K562 (cell line): ENCODE results near the gene CASTOR1. TPM values are rescaled to one million over a fixed set of nuclear protein-coding genes. Genes with fewer than 3 reads are reported as not detected.

Experiments used
- ATAC-seq: fragments of 200-7000 bp; cut with Tn5 transposase; 3 replicates; pipeline ENCODE4 v1.9.1; 2020; ENCODE audit warnings: moderate library complexity
- BruUV-seq: library from RNA; stranded (reverse); fragments of 400-500 nt; replicated peaks from 2 replicates; lab custom pipeline; 2021; lab: Mats Ljungman, UMichigan
- CTCF ChIA-PET: fragments of 300-600 bp; formaldehyde crosslinking; extraction: SDS; loops from one replicate; lab custom pipeline; 2021; ENCODE audit warnings: low intra/inter-chr PET ratio; lab: Yijun Ruan, JAX
- POLR2A ChIA-PET: fragments of 300-600, 350-650 bp; sonication (Branson Sonifier 250); formaldehyde crosslinking; extraction: SDS; loops from one replicate; lab custom pipeline; 2021; ENCODE audit warnings: antibody characterized with exemption, inconsistent platforms; lab: Yijun Ruan, JAX
- DNase-seq, 4 experiments: peaks; one replicate each; pipeline versions ENCODE4 v3.0.0 to v3.0.0-alpha.2; 2011 to 2018; ENCODE audit warnings: low spot score in 3 of 4, mixed read lengths in 3 of 4; ENCODE audit errors: extremely low read depth in 1 of 4
- FAIRE-seq: peaks from 2 replicates; lab custom pipeline; 2011; peaks lifted over from hg19 to GRCh38; lab: Jason Lieb, UNC
- H2AFZ ChIP-seq: 2 replicates; pipeline ENCODE4 v1.6.0; 2011; ENCODE audit warnings: low read depth, low read length, control low read depth, inconsistent platforms
- H3K27ac ChIP-seq: fragments of 200-600 bp; 3 replicates; pipeline ENCODE4 v1.8.0; 2011; ENCODE audit warnings: low read depth, mild to moderate bottlenecking, control low read depth, inconsistent platforms, low read length, moderate library complexity, mixed read lengths; ENCODE audit errors: extremely low read depth
- H3K27me3 ChIP-seq, 2 experiments: fragments of 300-600 bp in 1 of 2; 2 replicates in 1 of 2; 3 replicates in 1 of 2; pipeline versions ENCODE4 v1.6.0 to v1.8.0; 2011; ENCODE audit warnings: inconsistent platforms in 2 of 2, low read length in 2 of 2, mild to moderate bottlenecking in 1 of 2, mixed read lengths in 1 of 2, moderate library complexity in 1 of 2; ENCODE audit not compliant: control insufficient read depth in 2 of 2, insufficient read depth in 2 of 2
- H3K36me3 ChIP-seq: fragments of 300-600 bp; 3 replicates; pipeline ENCODE4 v1.8.0; 2011; ENCODE audit warnings: mild to moderate bottlenecking, low read length, inconsistent platforms; ENCODE audit not compliant: control insufficient read depth, insufficient read depth
- H3K4me1 ChIP-seq, 2 experiments: fragments of 200-600 bp in 1 of 2; replicated peaks in 1 of 2; 2 replicates in 1 of 2; 3 replicates in 1 of 2; pipeline versions ENCODE4 v1.5.1 to v1.8.0; 2011; ENCODE audit warnings: inconsistent platforms in 2 of 2, low read length in 2 of 2, mild to moderate bottlenecking in 1 of 2, mixed read lengths in 1 of 2, moderate library complexity in 1 of 2; ENCODE audit not compliant: control insufficient read depth in 2 of 2, insufficient read depth in 2 of 2
- H3K4me2 ChIP-seq: 2 replicates; pipeline ENCODE4 v1.6.1; 2011; ENCODE audit warnings: low read length, control low read depth, inconsistent platforms, mixed read lengths; ENCODE audit not compliant: insufficient read depth
- H3K4me3 ChIP-seq: fragments of 200-600 bp; sonication (generic), shearing (Covaris generic); 2 replicates; pipeline ENCODE4 v1.5.1; 2016; ENCODE audit warnings: control low read depth, inconsistent platforms
- H3K79me2 ChIP-seq: fragments of 200-600 bp; 3 replicates; pipeline ENCODE4 v1.8.0; 2011; ENCODE audit warnings: low read length, inconsistent platforms; ENCODE audit not compliant: control insufficient read depth, insufficient read depth
- H3K9ac ChIP-seq, 2 experiments: 2 replicates each; pipeline versions ENCODE4 v1.6.0 to v1.6.1; 2011; ENCODE audit warnings: low read depth in 2 of 2, low read length in 2 of 2, control low read depth in 1 of 2, inconsistent platforms in 1 of 2, mild to moderate bottlenecking in 1 of 2, mixed read lengths in 1 of 2; ENCODE audit not compliant: insufficient read depth in 1 of 2
- H3K9me1 ChIP-seq: one replicate; pipeline ENCODE4 v1.6.0; 2011; ENCODE audit warnings: inconsistent platforms, mild to moderate bottlenecking, low read length, moderate library complexity; ENCODE audit not compliant: control insufficient read depth, insufficient read depth
- H3K9me3 ChIP-seq: replicated peaks from 2 replicates; pipeline ENCODE4 v1.5.1; 2011; ENCODE audit warnings: low read depth, low read length, inconsistent platforms; ENCODE audit not compliant: control insufficient read depth, insufficient read depth
- H4K20me1 ChIP-seq: replicated peaks from 2 replicates; pipeline ENCODE4 v1.6.1; 2011; ENCODE audit warnings: low read length, inconsistent platforms, mixed read lengths; ENCODE audit not compliant: control insufficient read depth, insufficient read depth
- CBFA2T2 ChIP-seq: fragments of 450-650 bp; conservative IDR thresholded peaks from 2 replicates; pipeline ENCODE4 v1.6.1; 2017; ENCODE audit warnings: mild to moderate bottlenecking
- CBFA2T3 ChIP-seq: fragments of 450-650 bp; IDR thresholded peaks from 2 replicates; pipeline ENCODE4 v1.6.1; 2017
- EZH2 ChIP-seq: IDR thresholded peaks from 2 replicates; pipeline ENCODE4 v1.6.1; 2012; ENCODE audit warnings: low read depth, mild to moderate bottlenecking, inconsistent platforms, low read length, borderline replicate concordance
- HEY1 ChIP-seq: fragments of 250-450 bp; sonication (Bioruptor Pico); IDR thresholded peaks from 2 replicates; pipeline ENCODE4 v1.5.0; 2020; ENCODE audit warnings: mild to moderate bottlenecking, moderate library complexity, borderline replicate concordance
- HNRNPLL ChIP-seq: fragments of 200-400 bp; formaldehyde crosslinking; IDR thresholded peaks from 2 replicates; pipeline ENCODE4 v1.6.1; 2017; ENCODE audit warnings: low read length, low read depth, mild to moderate bottlenecking; ENCODE audit not compliant: poor library complexity, severe bottlenecking
- MAZ ChIP-seq, 2 experiments: fragments of 450-650 bp in 1 of 2; sonication (generic) in 1 of 2; formaldehyde crosslinking; IDR thresholded peaks in 1 of 2; conservative IDR thresholded peaks in 1 of 2; 2 replicates each; pipeline versions ENCODE4 v1.4.0 to v1.5.0; 2020; ENCODE audit warnings: mild to moderate bottlenecking in 1 of 2, missing genetic modification reagents in 1 of 2
- MITF ChIP-seq: IDR thresholded peaks from 2 replicates; pipeline ENCODE4 v1.6.1; 2014; ENCODE audit warnings: antibody characterized with exemption
- SMC3 ChIP-seq: conservative IDR thresholded peaks from 2 replicates; pipeline ENCODE4 v1.6.1; 2011; ENCODE audit warnings: low read depth, low read length, improper control_type of control experiment; ENCODE audit not compliant: insufficient read depth
- TBP ChIP-seq: optimal IDR thresholded peaks from 2 replicates; pipeline ENCODE3; 2011; ENCODE audit warnings: low read depth, low read length, improper control_type of control experiment
- ZBTB7A ChIP-seq: IDR thresholded peaks from 2 replicates; pipeline ENCODE4 v1.6.1; 2011; ENCODE audit warnings: low read depth, mild to moderate bottlenecking, low read length, moderate library complexity, borderline replicate concordance; ENCODE audit not compliant: control insufficient read depth
- ZNF124 ChIP-seq: sonication (generic); formaldehyde crosslinking; IDR thresholded peaks from 2 replicates; pipeline ENCODE4 v1.8.1; 2022; ENCODE audit warnings: missing genetic modification reagents
- ZNF609 ChIP-seq: sonication (generic); formaldehyde crosslinking; IDR thresholded peaks from 2 replicates; pipeline ENCODE4 v1.8.1; 2023; ENCODE audit warnings: missing genetic modification reagents, mild to moderate bottlenecking, borderline replicate concordance
- ZNF75A ChIP-seq: fragments of 450-650 bp; formaldehyde crosslinking; IDR thresholded peaks from 2 replicates; pipeline ENCODE4 v1.4.0; 2020; ENCODE audit warnings: mild to moderate bottlenecking
- WGBS: fragments of 100-300 bp; shearing (Covaris generic); methylation state at CpG from one replicate; pipeline ENCODE4 v1.1.6; 2016; ENCODE audit warnings: low coverage, mixed read lengths; ENCODE audit not compliant: insufficient coverage; ENCODE audit errors: missing lambda C conversion rate; 5-methylcytosine and 5-hydroxymethylcytosine counted together
- in situ Hi-C: fragments of 300-500 bp; cut with MboI; formaldehyde crosslinking; loops from 4 replicates; pipeline ENCODE4 v1.15.0; 2018; ENCODE audit warnings: inconsistent platforms, mixed read lengths
- intact Hi-C: fragments of 100-400 bp; cut with micrococcal nuclease; formaldehyde crosslinking; loops from 2 replicates; pipeline ENCODE4 v1.14.2; 2022
- polyA plus RNA-seq, 8 experiments: library from polyadenylated mRNA; depleted of rRNA in 4 of 8; stranded (reverse) in 5 of 8; unstranded in 3 of 8; fragments of >200 nt; fragmentation: Nextera tagmentation in 2 of 8; fragmentation: Illumina TruSeq in 1 of 8; extraction: Ambion mirVana in 2 of 8; extraction: Trizol in 1 of 8; gene quantifications; 2 replicates each; pipeline versions ENCODE4 v1.2.1 to v1.2.3, GENCODE V29; 2011 to 2014; ENCODE audit warnings: inconsistent platforms in 1 of 8, missing spikeins in 1 of 8
- total RNA-seq, 7 experiments: library from RNA; depleted of rRNA in 6 of 7; stranded (reverse); fragments of >200 nt in 6 of 7; fragmentation: Illumina TruSeq in 2 of 7; extraction: Trizol in 2 of 7; gene quantifications; 2 replicates each; pipeline versions ENCODE4 v1.2.1 to v1.2.3, GENCODE V29; 2011 to 2021; ENCODE audit warnings: low replicate concordance in 1 of 7

Gene CASTOR1
- total and polyA plus RNA-seq, 9 of the 15 experiments (the other 6 are each of a cell fraction or from before 2014, with no cell fraction given) = 0.35 to 2.6 (median 1.1) TPM

GRCh38 chr22:30337461-30337778 is 48.1 kb upstream of the CASTOR1 start (continued):
- no peak for TF ChIP-seq EZH2
- no peak for TF ChIP-seq ZNF75A (CRISPR knock-in tag)
- no peak for TF ChIP-seq HEY1 (CRISPR knock-in tag)
- TF ChIP-seq CBFA2T2 = no peak

- H3K36me3 ChIP-seq = peaks cover 96% of the 10 kb centered on the region
- H3K27ac ChIP-seq = no peak overlapping the region
- H2AFZ ChIP-seq = no peak overlapping the region
- H4K20me1 ChIP-seq = no peaks in the 10 kb centered on the region
- 94% methylated on average over 2 of the region's 4 CpGs for WGBS
- peaks cover 0 to 5% of the 10 kb centered on the region in 2 experiments; a peak in 2 of 5 replicates for H3K4me1 ChIP-seq
- no peak overlapping the region for H3K9ac ChIP-seq
- intact Hi-C loops = no loop called here
- no peaks in the 10 kb centered on the region for H3K79me2 ChIP-seq
- BruUV-seq = no TSS peak
- no peaks in the 10 kb centered on the region for H3K27me3 ChIP-seq
- TF ChIP-seq ZBTB7A (no peak), TBP (no peak), HNRNPLL (no peak), MAZ (CRISPR knock-in tag; conservative IDR thresholded peaks at IDR 0.05 in 1 of 2, IDR thresholded peaks at IDR 0.05 in 1 of 2) (no peak), MITF (no peak), ZNF609 (CRISPR knock-in tag) (no peak), ZNF124 (no peak), CBFA2T3 (no peak), SMC3 (no peak)
- FAIRE-seq (no peak), DNase-seq (no peak), ATAC-seq (no peak)
- no peaks in the 10 kb centered on the region for H3K9me1 ChIP-seq
- ChIA-PET POLR2A (interaction anchor here (0.6 to 2.2 kb wide), 2 partner anchors 9 to 126 kb away, joined by 3 to 8 read pairs; partner anchors contain the start of gene TBC1D10A), CTCF (no interaction called here)
- H3K4me3 ChIP-seq = no peak overlapping the region
- no peaks in the 10 kb centered on the region for H3K9me3 ChIP-seq
- H3K4me2 ChIP-seq = no peak overlapping the region
- in situ Hi-C loops = no loop called here
Measured at GRCh38 chr22:30336752-30337460, 47.6 kb upstream of the CASTOR1 start.
